Chondrocyte (in vitro differentiated cells): ENCODE results near the gene KCNH5. TPM values are rescaled to one million over a fixed set of nuclear protein-coding genes. Genes with fewer than 3 reads are reported as not detected.
"Not testable (repeated sequence)": the region's sequence is repeated elsewhere in the genome, so short reads cannot be mapped to it uniquely, and the experiment has no call there.

Experiments used
- DNase-seq: peaks from one replicate; pipeline ENCODE4 v3.0.0; 2021; ENCODE audit warnings: mixed read lengths, low spot score
- H3K27ac Mint-ChIP-seq: one replicate; pipeline ENCODE4 v1.8.0; 2021; ENCODE audit warnings: mild to moderate bottlenecking, moderate library complexity, mixed read lengths; ENCODE audit not compliant: unreplicated experiment
- H3K27me3 Mint-ChIP-seq: 2 replicates; pipeline ENCODE4 v1.8.0; 2021; ENCODE audit warnings: low read depth, mixed read lengths
- H3K36me3 Mint-ChIP-seq: 2 replicates; pipeline ENCODE4 v1.8.0; 2021; ENCODE audit warnings: low read depth, mixed read lengths
- H3K4me1 Mint-ChIP-seq: 2 replicates; pipeline ENCODE4 v1.8.0; 2021; ENCODE audit warnings: low read depth, mild to moderate bottlenecking, mixed read lengths
- H3K4me3 Mint-ChIP-seq: one replicate; pipeline ENCODE4 v1.8.0; 2021; ENCODE audit warnings: mild to moderate bottlenecking, moderate library complexity, mixed read lengths; ENCODE audit not compliant: unreplicated experiment
- H3K9me3 Mint-ChIP-seq: 2 replicates; pipeline ENCODE4 v1.8.0; 2021; ENCODE audit warnings: low read depth, mixed read lengths
- CTCF ChIP-seq: fragments of 200-600 bp; sonication (generic); IDR thresholded peaks from 2 replicates; pipeline ENCODE4 v1.5.0; 2021; ENCODE audit warnings: antibody characterized with exemption, mild to moderate bottlenecking, moderate library complexity
- total RNA-seq: library from RNA; stranded (reverse); gene quantifications from 3 replicates; pipeline ENCODE4 v1.2.1, GENCODE V29; 2021

Gene KCNH5
- total RNA-seq, 1 donor from 2014 or later: not detected

GRCh38 chr14:62763951-62764350 is 281.3 kb downstream of the KCNH5 start:
- no peak for DNase-seq
- H3K36me3 Mint-ChIP-seq: no peaks in the 10 kb centered on the region
- no peaks in the 10 kb centered on the region for H3K9me3 Mint-ChIP-seq
- peaks cover 3% of the 10 kb centered on the region for H3K27me3 Mint-ChIP-seq
- no peak for TF ChIP-seq CTCF
- no peak overlapping the region for H3K4me3 Mint-ChIP-seq
- H3K4me1 Mint-ChIP-seq: no peaks in the 10 kb centered on the region
- H3K27ac Mint-ChIP-seq: no peak overlapping the region

GRCh38 chr14:62759796-62760195 is 285.5 kb downstream of the KCNH5 start:
- H3K27me3 Mint-ChIP-seq: peaks cover 3% of the 10 kb centered on the region
- DNase-seq: no peak
- no peak overlapping the region for H3K27ac Mint-ChIP-seq
- no peak for TF ChIP-seq CTCF
- H3K4me1 Mint-ChIP-seq: no peaks in the 10 kb centered on the region
- H3K36me3 Mint-ChIP-seq: no peaks in the 10 kb centered on the region
- no peak overlapping the region for H3K4me3 Mint-ChIP-seq
- H3K9me3 Mint-ChIP-seq: peaks cover 22% of the 10 kb centered on the region

GRCh38 chr14:62746881-62747280 is 298.4 kb downstream of the KCNH5 start:
- H3K4me1 Mint-ChIP-seq: not testable (repeated sequence)

GRCh38 chr14:62745496-62745895 is 299.8 kb downstream of the KCNH5 start:
- Mint-ChIP-seq H3K9me3 (peaks cover 3% of the 10 kb centered on the region), H3K4me3 (no peak overlapping the region)

More at GRCh38 chr14:62746881-62747280, 298.4 kb downstream of the KCNH5 start:
- not testable (repeated sequence) for H3K27me3 Mint-ChIP-seq, H3K27ac Mint-ChIP-seq, DNase-seq, H3K9me3 Mint-ChIP-seq, H3K36me3 Mint-ChIP-seq, H3K4me3 Mint-ChIP-seq

GRCh38 chr14:62743560-62743959 is 301.7 kb downstream of the KCNH5 start:
- no peak for DNase-seq
- no peak overlapping the region for H3K27ac Mint-ChIP-seq
- no peaks in the 10 kb centered on the region for H3K36me3 Mint-ChIP-seq
- TF ChIP-seq CTCF: no peak
- peaks cover 5% of the 10 kb centered on the region for H3K9me3 Mint-ChIP-seq
- H3K27me3 Mint-ChIP-seq: peaks cover 10% of the 10 kb centered on the region
- H3K4me3 Mint-ChIP-seq: no peak overlapping the region
- H3K4me1 Mint-ChIP-seq: no peaks in the 10 kb centered on the region

More at GRCh38 chr14:62745496-62745895, 299.8 kb downstream of the KCNH5 start:
- Mint-ChIP-seq H3K27me3 (peaks cover 8% of the 10 kb centered on the region), H3K4me1 (no peaks in the 10 kb centered on the region), H3K36me3 (no peaks in the 10 kb centered on the region), H3K27ac (no peak overlapping the region)
- no peak for DNase-seq
- no peak for TF ChIP-seq CTCF

GRCh38 chr14:62743118-62743517 is 302.1 kb downstream of the KCNH5 start:
- no peak overlapping the region for H3K27ac Mint-ChIP-seq
- H3K4me1 Mint-ChIP-seq: no peaks in the 10 kb centered on the region
- DNase-seq: no peak
- no peak for TF ChIP-seq CTCF
- H3K4me3 Mint-ChIP-seq: no peak overlapping the region
- peaks cover 3% of the 10 kb centered on the region for H3K9me3 Mint-ChIP-seq
- no peaks in the 10 kb centered on the region for H3K36me3 Mint-ChIP-seq
- H3K27me3 Mint-ChIP-seq: peaks cover 10% of the 10 kb centered on the region
